Mesenteric fat pad (tissue), 1 donor: Measurements from ENCODE around the gene CAPZB. TPM values are rescaled to one million over a fixed set of nuclear protein-coding genes. Genes with fewer than 3 reads are reported as not detected.

Source experiments
- DNase-seq: peaks from one replicate; pipeline ENCODE4 v3.0.0-alpha.2; 2020; ENCODE audit warnings: low spot score
- total RNA-seq: library from RNA; stranded (reverse); fragmentation: NEBNext Ultra II Directional; extraction: Animal tissue kit (Norgen Biotek cat#: 25700); gene quantifications from one replicate; pipeline ENCODE4 v1.2.1, GENCODE V29; 2021
- donor health status: DM: yes; HTN: yes; CAD: no.

The CAPZB gene
- total RNA-seq, 1 donor from 2014 or later = 260 TPM

- DNase-seq = no peak
Observed at GRCh38 chr1:19449454-19450228, 35.7 kb downstream of the CAPZB start.

GRCh38 chr1:19448491-19449439 lies 36.6 kb downstream of the CAPZB start:
- DNase-seq = no peak

DNA sequence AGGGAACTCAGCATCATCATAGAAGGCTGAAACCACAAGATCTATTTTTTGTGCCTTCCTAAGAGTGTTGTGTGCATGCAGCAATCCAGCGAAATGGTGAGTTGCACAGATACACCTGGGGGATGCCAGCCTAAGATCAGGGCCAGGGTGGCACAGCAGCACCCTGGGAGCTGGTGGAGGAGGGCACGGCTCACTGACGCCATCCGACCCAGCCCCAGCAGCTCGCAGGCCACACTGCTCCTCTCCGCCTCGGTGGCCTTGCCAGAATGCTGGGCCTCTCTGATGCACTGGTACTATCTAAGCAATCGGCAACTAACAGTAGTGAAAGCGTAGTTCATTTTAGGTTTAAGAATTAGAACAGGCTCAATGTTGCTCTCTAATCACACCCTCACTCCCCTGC lies 37.8 kb downstream of the CAPZB start:
- no peak for DNase-seq

DNA sequence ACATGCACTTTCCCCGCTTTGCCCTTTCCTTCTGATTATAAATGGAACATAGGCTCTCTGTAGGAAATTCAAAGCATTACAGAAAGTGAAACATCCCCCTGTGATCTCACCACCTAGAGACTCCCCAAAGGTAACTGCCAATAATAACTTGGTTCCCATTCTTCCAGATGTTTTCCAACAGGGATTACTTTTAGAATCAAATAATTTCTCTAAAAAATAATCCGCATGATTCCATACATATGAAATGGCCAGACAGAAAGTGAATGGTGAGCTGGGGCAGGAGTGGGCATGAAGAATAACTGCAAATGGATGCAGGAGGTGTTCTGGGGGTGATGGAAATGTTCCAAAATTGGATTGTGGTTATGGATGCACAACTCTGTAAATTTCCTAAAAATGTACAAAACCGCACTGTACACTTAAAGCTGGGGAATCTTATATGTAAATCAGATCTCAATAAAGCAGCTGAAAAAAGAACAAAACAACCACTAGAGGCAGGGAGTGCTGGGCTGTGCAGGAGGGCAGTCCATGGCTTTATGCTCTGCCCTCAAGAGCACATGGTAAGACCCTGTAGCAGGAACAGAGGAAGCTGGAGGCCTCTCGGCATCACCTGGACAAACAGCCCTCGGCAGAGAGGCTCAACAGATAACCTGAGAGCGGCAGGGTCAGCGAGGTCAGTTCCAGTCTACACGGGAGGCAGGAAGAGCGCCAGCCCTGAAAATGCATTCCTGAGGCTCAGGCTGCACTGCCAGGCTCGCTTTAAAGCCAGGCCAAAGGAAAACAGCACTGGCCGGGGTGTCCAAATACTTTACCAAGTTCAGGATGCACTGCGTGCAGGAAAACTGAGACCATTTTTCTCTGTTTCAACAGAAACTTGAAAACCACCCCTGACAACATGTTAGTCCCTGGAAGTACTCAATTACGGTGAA lies 39.7 kb downstream of the CAPZB start:
- DNase-seq = no peak

GRCh38 chr1:19444296-19445021 lies 40.9 kb downstream of the CAPZB start:
- no peak for DNase-seq

DNA sequence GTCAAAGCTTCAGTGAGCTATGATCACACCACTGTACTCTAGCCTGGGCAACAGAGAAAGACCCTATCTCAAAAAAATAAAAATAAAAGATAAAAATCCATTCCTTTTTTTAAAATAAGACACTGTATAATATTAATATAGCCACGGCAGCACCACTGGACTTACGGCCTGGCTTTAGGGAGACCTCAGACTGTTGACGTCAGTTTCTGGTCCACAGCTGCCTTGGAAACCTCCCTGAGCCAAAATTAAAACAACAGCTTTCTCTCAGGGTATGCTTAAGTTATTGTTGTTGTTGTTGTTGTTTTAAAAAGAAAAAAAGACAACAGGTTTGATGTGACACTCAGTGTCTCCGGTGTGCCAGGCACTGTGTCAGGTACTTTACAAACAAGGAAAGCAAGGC lies 42.0 kb downstream of the CAPZB start:
- no peak for DNase-seq

GRCh38 chr1:19442154-19443096 lies 42.9 kb downstream of the CAPZB start:
- DNase-seq = no peak

DNA sequence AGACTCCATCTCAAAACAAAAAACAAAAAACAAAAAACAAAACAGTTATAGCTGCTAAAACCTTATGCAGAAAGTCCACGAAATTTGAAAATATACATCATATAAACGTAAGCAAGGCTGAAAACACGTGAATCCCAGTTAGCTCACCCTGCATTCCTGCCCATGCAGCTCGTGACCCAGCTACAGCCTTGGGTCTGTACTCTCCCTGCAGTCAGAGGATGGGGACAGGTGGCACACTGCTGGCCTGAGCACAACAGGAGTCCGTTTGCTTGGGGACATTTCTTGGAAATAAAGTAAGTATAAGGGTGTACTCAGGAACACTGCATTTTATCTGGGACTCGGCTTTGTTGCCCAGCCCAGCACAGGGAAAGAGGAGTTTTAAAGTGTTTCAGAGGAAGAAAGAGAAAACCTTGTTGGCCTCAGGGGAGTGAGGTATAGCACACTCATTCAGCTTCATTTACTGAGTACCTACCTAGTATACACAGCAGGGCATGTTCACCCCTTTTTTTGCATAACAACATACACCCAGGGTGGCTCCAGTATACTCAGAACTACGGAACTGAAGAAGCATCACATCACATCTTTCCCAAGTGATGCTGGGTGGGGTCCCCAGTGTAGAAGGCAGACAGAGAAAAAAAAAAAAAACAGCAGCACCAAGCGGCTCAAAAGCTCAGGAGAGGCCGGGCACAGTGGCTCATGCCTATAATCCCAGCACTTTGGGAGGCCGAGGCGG lies 44.1 kb downstream of the CAPZB start:
- DNase-seq = no peak

DNA sequence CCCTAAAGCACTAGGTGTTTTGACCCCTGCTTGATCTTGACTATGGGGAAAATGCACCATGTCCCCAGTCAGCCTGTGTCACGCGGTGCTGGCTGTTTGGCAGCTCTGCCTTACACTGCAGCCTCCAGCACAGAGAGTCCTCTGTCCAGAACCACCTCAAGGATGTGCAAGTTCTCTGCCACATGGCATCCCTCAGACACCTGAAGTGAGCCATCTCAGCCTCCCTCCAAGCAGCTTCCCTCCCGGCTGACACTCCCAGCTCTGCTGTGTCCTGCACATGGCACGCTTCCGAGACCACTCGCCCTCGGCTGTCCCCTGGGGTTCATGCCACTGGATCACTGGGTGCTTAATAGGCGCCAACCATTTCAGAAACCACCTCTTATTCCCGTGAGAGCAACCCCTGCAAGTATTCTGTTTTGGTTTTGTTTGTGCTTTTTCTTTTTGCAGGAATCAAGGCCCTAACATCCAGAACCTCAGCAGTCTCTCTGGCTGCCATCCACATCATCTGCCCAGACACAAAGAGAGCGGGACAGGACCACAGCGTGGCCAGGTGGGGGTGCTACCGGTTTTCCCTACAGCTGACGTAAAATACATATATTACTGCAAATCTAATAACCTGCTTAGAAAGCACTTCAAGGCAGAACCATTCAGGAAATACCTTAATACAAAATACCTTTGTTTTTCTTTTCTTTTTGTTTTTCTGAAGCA lies 45.7 kb downstream of the CAPZB start:
- no peak for DNase-seq

DNA sequence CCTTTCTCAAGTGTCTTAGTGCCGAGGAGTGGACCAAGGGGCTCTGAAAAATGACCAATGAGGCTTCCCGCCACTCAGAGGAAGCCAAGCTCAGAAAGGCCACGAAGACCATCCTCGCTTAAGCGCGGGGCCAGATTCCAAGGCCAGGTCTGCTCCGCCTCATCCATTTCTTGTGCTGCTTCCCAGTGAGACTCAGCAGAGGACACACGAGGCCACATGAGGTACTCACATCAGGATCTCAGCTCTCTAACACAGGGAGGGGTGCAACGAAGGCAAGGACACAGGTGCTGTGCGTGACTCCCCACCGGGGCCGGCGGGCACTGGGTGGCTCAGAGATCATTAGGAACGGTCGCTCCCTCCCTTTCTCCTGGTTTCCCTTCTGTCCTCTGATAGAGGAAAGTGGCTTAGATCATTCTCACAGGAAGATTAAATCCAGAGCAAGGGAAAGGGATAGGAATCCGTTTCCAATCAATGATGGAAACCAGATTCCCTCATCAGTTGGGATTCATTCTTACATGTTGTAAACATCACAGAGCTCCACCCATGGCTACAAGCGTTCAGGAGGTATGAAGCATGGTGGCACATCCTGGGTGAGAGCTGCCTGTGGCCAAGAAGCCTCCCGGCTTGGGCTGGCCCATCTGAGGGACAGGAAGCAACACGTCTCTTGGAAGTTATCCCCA lies 46.7 kb downstream of the CAPZB start:
- no peak for DNase-seq

GRCh38 chr1:19437891-19438294 lies 47.4 kb downstream of the CAPZB start:
- no peak for DNase-seq

DNA sequence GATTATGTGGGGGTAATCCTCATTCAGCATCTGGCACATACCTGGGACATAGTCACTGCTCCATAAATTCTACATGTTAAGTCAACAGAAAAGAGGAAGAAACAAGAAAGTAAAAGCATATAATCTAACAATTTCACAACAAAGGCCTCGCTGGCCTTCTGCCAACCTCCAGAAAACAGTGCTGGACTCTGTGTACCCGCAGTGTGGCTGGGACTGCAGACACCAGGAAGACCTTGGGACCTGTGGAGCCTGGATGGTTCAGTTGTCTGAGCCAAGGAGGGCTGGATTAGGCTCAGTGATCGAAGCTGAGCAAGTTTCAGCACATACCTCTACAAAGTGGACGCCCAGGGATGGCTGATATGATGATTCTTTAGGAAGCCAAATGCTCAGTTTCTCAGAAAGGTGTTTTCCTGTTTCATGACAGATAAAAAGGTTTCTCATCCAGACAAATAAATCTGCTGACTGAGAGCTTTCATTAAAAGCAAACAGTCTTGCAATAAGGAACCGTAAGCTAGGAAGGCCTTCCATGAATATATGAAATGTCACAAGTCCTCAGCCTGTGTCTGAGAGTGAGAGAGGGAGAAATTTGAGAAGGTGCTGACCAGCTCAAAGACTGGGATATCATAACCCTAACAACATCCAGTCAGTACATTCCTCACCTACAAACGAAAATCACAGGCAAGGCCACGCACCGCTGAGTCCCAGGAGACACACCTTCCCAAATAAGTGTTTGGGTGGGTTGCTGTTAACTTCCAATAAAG lies 48.4 kb downstream of the CAPZB start:
- DNase-seq = no peak

DNA sequence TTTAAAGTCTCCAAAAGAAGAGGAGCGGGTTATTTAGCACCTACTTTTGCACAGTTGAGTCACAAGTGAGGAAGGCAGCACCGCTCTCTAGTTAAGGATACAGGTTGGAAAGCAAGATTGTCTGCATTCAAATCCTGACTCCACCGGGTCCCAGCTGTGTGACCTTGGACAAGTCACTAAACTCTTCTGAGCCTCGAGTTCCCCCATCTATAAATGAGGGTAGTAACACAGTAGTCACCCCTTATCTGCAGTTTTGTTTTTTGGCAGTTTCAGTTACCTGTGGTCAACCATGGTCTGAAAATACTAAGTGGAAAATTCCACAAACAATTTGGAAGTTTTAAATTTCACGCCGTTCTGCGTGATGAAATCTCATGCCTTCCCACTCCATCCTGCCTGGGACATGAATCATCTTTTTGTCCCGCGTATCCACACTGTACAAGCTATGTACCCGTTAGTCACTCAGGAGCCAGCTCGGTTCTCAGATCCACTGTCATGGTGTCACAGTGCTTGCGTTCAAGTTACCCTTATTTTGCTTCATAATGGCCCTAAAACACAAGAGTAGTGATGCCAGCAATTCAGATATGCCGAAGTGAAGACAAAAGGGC lies 49.4 kb downstream of the CAPZB start:
- no peak for DNase-seq

- DNase-seq = no peak
Observed at GRCh38 chr1:19435181-19435580, 50.2 kb downstream of the CAPZB start.

DNA sequence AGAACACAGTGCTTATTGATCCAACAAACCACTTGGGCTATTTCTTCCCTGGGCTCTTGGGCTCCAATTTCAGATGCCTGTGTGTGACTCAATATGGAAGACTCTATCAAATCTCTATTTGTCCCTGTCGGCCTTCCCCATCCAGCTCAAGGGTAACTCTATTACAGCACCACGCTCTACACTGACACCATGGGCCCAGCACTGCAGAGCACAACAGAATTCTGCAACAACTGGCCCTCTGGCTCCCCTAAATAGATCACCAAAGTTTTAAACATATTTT lies 51.7 kb downstream of the CAPZB start:
- no peak for DNase-seq

DNA sequence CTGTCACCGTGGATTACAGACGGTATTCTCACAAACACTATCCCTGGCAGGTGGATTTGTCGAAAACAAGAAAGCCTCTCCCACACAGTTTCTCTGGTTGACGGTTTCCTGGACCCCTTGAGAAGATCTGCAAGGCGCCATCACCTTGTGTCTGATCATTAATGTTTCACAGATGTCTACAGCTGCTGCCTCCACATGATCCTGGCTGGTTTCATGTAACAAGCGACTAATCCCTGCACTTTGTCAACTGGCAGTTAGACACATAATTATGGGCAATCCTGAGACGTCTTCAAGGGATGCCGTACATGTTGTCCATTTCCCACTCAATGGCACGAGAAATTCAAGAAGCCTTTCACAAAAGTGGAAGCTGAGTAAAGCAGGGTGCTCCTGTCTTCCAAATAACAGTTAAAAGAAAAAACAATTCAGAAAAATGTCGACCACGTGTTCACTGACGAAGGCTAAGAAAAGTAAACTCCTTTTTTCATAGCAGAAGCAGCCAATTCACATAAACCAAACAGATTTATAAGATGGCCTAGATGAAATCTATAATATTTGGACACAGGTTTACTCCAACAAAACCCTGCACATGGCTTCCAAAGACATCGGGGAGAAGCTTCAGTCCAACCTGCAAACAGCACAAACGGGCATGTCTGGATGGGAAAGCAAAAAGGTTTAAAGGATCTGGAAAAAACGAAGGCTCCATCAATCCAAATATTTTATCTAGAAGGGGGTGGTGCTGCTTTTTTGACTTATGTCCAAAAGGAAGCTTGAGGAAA lies 52.2 kb downstream of the CAPZB start:
- no peak for DNase-seq
